GM23248 (cell line): Measurements from ENCODE around the gene SLC4A4.

Source experiments
- EZH2 ChIP-seq: fragments of 200-600 bp; sonication (generic); IDR thresholded peaks from 2 replicates; pipeline ENCODE4 v1.6.1; 2018; ENCODE audit warnings: antibody characterized with exemption, mild to moderate bottlenecking; ENCODE audit not compliant: insufficient read depth, poor library complexity, severe bottlenecking
- EZH2phosphoT487 ChIP-seq: fragments of 200-600 bp; sonication (generic); IDR thresholded peaks from 2 replicates; pipeline ENCODE4 v1.6.1; 2018; ENCODE audit warnings: antibody characterized with exemption, moderate library complexity, mild to moderate bottlenecking, low read depth; ENCODE audit not compliant: insufficient read depth

DNA sequence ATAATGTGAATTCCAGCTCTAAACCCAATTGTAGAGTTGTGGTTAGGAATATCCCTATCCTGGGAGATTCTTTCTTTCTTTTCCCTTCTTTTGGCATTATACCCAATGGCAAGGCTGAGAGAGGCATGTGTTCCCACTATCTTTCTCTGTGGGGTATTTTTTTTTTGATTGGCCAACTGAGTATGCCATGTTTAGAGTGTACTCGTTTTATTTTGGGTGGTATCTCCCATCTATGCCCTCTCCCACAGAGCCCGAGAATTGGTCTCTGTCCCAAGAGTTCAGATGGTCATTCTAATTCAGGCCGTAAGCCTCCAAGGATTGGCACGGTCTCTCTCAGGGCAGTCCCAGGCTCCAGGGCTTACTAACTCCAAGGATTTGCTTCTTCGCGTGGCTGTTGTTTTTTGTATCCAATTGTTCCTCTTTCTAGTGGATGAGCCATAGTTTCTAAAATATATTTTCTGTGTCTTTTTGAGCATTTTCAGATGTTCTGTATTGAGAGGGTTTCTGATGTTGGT is 198.8 kb downstream of the SLC4A4 start:
- TF ChIP-seq EZH2phosphoT487 (no peak), EZH2 (no peak)
